Vagina (tissue), 2 donors: ENCODE data around the gene RDH14. TPM values are rescaled to one million over a fixed set of nuclear protein-coding genes. Genes with fewer than 3 reads are reported as not detected.

Experiments
- DNase-seq, 2 donors: peaks; one replicate each; pipeline ENCODE4 v3.0.0-alpha.2; 2017; ENCODE audit errors: extremely low spot score in 2 of 2
- H3K27ac ChIP-seq: fragments of 200-600 bp; sonication (generic); one replicate; pipeline ENCODE4 v1.5.1; 2019
- H3K27me3 ChIP-seq: fragments of 200-600 bp; sonication (generic); one replicate; pipeline ENCODE4 v1.5.1; 2019
- H3K36me3 ChIP-seq, 2 donors: fragments of 200-600 bp; sonication (generic); one replicate each; pipeline ENCODE4 v1.5.1; 2017 to 2019
- H3K4me1 ChIP-seq: fragments of 200-600 bp; sonication (generic); one replicate; pipeline ENCODE4 v1.5.1; 2019
- H3K4me3 ChIP-seq, 2 donors: fragments of 200-600 bp; sonication (generic); 1 replicate in 1 of 2; 2 replicates in 1 of 2; pipeline ENCODE4 v1.5.1; 2016 to 2019
- H3K9me3 ChIP-seq: fragments of 200-600 bp; sonication (generic); one replicate; pipeline ENCODE4 v1.5.1; 2019
- POLR2A ChIP-seq, 2 donors: fragments of 450-650 bp; IDR thresholded peaks; one replicate each; pipeline ENCODE4 v1.6.1; 2017; ENCODE audit warnings: antibody characterized with exemption in 2 of 2, mild to moderate bottlenecking in 2 of 2, moderate library complexity in 2 of 2
- POLR2AphosphoS5 ChIP-seq, 2 donors: sonication (generic); formaldehyde crosslinking; IDR thresholded peaks; one replicate each; pipeline ENCODE4 v1.9.0; 2017; ENCODE audit warnings: antibody characterized with exemption in 2 of 2, mild to moderate bottlenecking in 2 of 2, low read depth in 1 of 2; ENCODE audit not compliant: insufficient read depth in 1 of 2
- intact Hi-C: fragments of 100-400 bp; cut with DNase I; formaldehyde crosslinking; loops from one replicate; pipeline ENCODE4 v1.15.1; 2023
- total RNA-seq: library from RNA; depleted of rRNA; stranded (reverse); fragments of >200 nt; gene quantifications from one replicate; pipeline ENCODE4 v1.2.3, GENCODE V29; 2016
- TF ChIP-seq, protein P1 (sequence below), 3 experiments: fragments of 450-650 bp in 2 of 3; fragments of 200-600 bp in 1 of 3; sonication (generic) in 1 of 3; IDR thresholded peaks; one replicate each; pipeline ENCODE4 v1.5.1; 2017 to 2019; ENCODE audit warnings: antibody characterized with exemption in 3 of 3, mild to moderate bottlenecking in 2 of 3, moderate library complexity in 2 of 3

Gene RDH14, protein sequence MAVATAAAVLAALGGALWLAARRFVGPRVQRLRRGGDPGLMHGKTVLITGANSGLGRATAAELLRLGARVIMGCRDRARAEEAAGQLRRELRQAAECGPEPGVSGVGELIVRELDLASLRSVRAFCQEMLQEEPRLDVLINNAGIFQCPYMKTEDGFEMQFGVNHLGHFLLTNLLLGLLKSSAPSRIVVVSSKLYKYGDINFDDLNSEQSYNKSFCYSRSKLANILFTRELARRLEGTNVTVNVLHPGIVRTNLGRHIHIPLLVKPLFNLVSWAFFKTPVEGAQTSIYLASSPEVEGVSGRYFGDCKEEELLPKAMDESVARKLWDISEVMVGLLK
- 25.3 TPM for total RNA-seq

DNA sequence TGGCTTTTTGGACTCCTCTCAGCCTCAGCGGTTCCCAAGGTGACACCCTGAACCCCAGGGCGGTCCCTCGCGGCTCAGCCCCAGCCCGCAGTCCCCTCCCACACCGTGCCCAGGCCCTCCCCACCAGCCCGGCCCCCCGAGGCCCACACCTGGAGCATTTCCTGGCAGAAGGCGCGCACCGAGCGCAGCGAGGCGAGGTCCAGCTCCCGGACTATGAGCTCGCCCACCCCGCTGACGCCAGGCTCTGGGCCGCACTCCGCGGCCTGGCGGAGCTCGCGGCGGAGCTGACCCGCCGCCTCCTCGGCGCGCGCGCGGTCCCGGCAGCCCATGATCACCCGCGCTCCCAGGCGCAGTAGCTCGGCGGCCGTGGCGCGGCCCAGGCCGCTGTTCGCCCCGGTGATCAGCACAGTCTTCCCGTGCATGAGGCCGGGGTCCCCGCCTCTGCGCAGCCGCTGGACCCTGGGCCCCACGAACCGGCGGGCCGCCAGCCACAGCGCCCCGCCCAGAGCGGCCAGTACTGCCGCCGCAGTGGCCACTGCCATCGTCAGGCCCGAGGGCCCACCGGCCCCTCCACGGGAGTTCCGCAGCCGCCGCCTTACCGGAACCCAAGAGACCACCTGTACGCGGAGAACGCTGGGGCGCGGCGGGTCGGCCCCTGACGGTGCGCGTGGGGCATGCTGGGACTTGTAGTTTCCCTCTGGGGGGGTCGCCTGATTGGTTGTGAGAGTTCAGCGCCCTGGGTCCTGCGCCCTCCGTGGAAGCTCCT, at the start of gene RDH14:
TSS of gene RDH14 (minus strand) at position 623 of the 766 bp plus-strand sequence. CDS start at position 542, 81 bp downstream.
- Histone ChIP-seq H3K4me3 (peak within 1 kb of the TSS; percentile 69 to 73), H3K4me1 (peaks cover 28% of the 10 kb centered on the region), H3K27me3 (no peaks in the 10 kb centered on the region), H3K36me3 (peaks cover 0 to 13% of the 10 kb centered on the region in 2 donors), H3K27ac (peak within 1 kb of the TSS; percentile 93), H3K9me3 (no peaks in the 10 kb centered on the region)
- DNase-seq = peak in 1 of 2 donors; percentile 93
- TF ChIP-seq, protein P1, sequence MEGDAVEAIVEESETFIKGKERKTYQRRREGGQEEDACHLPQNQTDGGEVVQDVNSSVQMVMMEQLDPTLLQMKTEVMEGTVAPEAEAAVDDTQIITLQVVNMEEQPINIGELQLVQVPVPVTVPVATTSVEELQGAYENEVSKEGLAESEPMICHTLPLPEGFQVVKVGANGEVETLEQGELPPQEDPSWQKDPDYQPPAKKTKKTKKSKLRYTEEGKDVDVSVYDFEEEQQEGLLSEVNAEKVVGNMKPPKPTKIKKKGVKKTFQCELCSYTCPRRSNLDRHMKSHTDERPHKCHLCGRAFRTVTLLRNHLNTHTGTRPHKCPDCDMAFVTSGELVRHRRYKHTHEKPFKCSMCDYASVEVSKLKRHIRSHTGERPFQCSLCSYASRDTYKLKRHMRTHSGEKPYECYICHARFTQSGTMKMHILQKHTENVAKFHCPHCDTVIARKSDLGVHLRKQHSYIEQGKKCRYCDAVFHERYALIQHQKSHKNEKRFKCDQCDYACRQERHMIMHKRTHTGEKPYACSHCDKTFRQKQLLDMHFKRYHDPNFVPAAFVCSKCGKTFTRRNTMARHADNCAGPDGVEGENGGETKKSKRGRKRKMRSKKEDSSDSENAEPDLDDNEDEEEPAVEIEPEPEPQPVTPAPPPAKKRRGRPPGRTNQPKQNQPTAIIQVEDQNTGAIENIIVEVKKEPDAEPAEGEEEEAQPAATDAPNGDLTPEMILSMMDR (IDR thresholded peaks at IDR 0.05) = no peak
- TF ChIP-seq POLR2A (IDR thresholded peaks at IDR 0.05) (no peak), POLR2AphosphoS5 (IDR thresholded peaks at IDR 0.05; ENCODE audit: insufficient read depth in 1 of 2, low read depth in 1 of 2) (peak; percentile 70 to 81)
- intact Hi-C loops = no loop called here

DNA sequence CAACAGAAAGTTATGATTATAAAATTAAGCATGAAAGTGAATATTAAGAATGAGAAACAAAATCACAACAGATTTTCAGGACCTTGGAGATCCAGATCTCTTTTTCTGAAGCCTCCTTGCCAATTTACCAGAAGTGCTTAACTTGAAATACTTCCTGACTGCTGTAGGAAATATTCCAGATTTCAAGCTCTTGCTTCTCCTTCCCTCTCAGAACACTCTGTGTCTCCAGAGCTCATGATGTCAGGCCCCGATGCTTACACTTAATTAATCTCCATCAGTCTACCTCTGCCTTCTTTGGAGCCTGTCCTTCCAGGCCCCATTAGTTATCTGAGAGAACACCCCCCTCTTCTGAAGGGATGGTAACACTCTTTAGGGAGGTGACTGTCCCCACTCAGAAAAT, 49.6 kb upstream of the RDH14 start:
- intact Hi-C loops = no loop called here
- Histone ChIP-seq H3K36me3 (no peaks in the 10 kb centered on the region), H3K27me3 (no peaks in the 10 kb centered on the region), H3K4me3 (no peak overlapping the region), H3K4me1 (no peaks in the 10 kb centered on the region), H3K27ac (no peak overlapping the region), H3K9me3 (no peaks in the 10 kb centered on the region)
- TF ChIP-seq POLR2AphosphoS5 (IDR thresholded peaks at IDR 0.05; ENCODE audit: insufficient read depth in 1 of 2, low read depth in 1 of 2) (no peak), POLR2A (IDR thresholded peaks at IDR 0.05) (no peak)
- TF ChIP-seq, protein P1 (IDR thresholded peaks at IDR 0.05) = no peak
- no peak for DNase-seq

DNA sequence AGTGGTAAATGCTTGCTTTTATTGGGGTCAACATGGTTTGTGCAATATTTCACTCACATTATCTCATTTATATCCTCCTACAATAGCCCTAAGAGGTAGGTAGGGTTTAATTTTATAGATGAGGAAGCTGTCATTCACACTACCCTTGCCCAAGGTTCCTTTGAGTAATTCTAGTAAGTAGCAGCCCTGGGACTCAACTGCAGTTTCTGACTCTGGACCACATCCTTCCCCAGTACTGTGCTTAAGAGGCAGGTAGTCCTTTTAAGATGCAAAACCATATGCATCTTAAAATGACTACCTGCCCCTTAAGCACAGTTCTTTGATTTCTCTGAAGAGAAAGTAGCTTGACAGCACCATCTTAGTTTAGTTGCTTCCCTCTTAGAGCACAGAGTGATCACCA, 44.7 kb upstream of the RDH14 start:
- DNase-seq = no peak
- intact Hi-C loops = no loop called here

DNA sequence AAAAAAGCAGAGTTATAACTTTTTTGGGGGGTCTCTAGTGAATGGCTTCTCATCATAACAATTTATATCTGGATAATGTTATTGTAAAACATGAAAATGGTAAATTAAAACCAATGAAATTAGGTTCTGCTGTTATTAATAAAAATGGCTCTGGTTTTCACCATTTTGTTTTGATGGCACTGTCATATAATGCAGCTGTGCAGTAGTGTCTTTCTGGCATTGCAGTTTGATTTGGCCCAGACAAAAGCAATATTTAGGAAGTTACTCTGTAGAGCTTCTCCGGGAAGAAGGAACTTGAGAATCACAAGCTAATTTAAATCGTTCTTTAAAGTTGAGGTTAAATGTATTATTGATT, 44.1 kb upstream of the RDH14 start:
- DNase-seq = no peak
- intact Hi-C loops = no loop called here
- H3K4me3 ChIP-seq = no peak overlapping the region

More for the DNA sequence above, 44.7 kb upstream of the RDH14 start:
- H3K27me3 ChIP-seq = no peaks in the 10 kb centered on the region
- H3K27ac ChIP-seq = no peak overlapping the region
- H3K9me3 ChIP-seq = no peaks in the 10 kb centered on the region
- no peaks in the 10 kb centered on the region for H3K36me3 ChIP-seq
- TF ChIP-seq, protein P1 (IDR thresholded peaks at IDR 0.05) = no peak
- no peak for TF ChIP-seq POLR2AphosphoS5 (IDR thresholded peaks at IDR 0.05; ENCODE audit: insufficient read depth in 1 of 2, low read depth in 1 of 2)
- no peaks in the 10 kb centered on the region for H3K4me1 ChIP-seq
- no peak overlapping the region for H3K4me3 ChIP-seq

More for the DNA sequence above, 44.1 kb upstream of the RDH14 start:
- no peaks in the 10 kb centered on the region for H3K36me3 ChIP-seq
- no peaks in the 10 kb centered on the region for H3K9me3 ChIP-seq
- H3K27me3 ChIP-seq = no peaks in the 10 kb centered on the region
- no peak overlapping the region for H3K27ac ChIP-seq
- TF ChIP-seq POLR2A (IDR thresholded peaks at IDR 0.05) (no peak), POLR2AphosphoS5 (IDR thresholded peaks at IDR 0.05; ENCODE audit: insufficient read depth in 1 of 2, low read depth in 1 of 2) (no peak)
- TF ChIP-seq, protein P1 (IDR thresholded peaks at IDR 0.05) = no peak
- H3K4me1 ChIP-seq = no peaks in the 10 kb centered on the region
